ENCODE results near the gene ST6GALNAC5. TPM values are rescaled to one million over a fixed set of nuclear protein-coding genes. Genes with fewer than 3 reads are reported as not detected.
A peak's percentile ranks its signal among the peaks of the same experiment; 100 is the strongest.

The ST6GALNAC5 gene
- total and polyA plus RNA-seq, 9 donors: 1.2 to 3.4 (median 2.3) TPM

- Histone ChIP-seq H3K9me3 (replicated peaks; ENCODE audit: control insufficient read depth, low read depth, low read length) (no peaks in the 10 kb centered on the region), H3K4me3 (ENCODE audit: low read length) (no peak overlapping the region), H3K4me1 (ENCODE audit: control insufficient read depth, insufficient read depth, low read length) (no peaks in the 10 kb centered on the region), H3K27me3 (ENCODE audit: control insufficient read depth, insufficient read depth, low read length) (no peaks in the 10 kb centered on the region), H3K36me3 (ENCODE audit: control insufficient read depth, insufficient read depth, low read length) (no peaks in the 10 kb centered on the region), H3K27ac (ENCODE audit: low read length) (no peak overlapping the region)
- DNase-seq: no peak
These were observed 14.5 kb downstream of the ST6GALNAC5 start for GRCh38 chr1:76881762-76882161.

DNA sequence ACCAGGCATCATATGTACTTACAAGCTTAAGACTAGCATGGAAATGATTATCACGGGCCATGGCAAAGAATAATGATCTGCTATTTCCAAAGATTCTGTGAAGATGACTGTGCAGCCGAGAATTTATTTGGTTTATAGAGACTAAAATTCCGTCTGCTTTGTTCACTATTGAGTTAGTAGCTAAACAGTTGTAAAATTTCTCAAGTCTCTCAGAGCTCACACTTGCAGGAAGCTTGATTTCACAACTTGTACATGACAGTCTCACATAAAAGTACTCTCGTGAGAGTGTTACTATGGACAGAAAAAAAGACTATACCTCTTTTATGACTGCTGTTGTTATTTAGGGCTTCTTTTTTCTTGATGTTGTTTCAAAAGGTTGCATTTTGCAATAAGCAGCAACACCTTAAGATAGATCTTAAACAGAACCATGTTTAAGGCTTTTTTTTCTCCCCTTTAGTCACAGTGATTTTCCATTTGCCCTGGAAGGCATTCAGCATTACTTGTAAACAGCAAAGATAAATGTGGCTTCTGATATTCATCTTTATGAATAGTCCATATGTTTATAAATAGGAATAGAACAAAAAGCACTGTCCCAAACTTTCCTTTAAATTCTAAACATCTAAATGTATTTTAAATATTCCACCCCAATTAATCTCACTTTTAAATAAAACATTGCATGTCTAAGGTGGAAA is 24.8 kb downstream of the ST6GALNAC5 start:
- WGBS (ENCODE audit: insufficient coverage): no CpG with 5 or more reads among the region's 4 CpGs
- DNase-seq: no peak

DNA sequence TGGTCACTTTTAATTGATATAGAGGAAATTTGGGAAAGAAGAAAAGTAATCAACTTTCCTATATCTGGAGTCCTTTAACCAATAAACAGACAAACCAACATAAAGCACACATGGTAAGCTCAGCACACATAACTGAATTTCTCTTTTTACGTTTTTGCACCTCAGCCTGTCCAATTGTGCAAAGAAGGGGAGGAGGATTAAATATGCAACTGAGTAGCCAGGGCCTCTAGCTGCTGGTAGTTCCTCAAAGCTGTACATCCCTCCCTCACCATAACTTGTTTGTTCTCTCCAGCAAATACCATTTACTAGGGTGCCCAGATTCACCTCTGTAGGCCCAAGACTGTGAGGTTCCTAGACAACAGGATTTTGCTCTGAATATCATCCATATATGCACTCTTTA is 25.4 kb downstream of the ST6GALNAC5 start:
- Histone ChIP-seq H3K27ac (ENCODE audit: low read length) (no peak overlapping the region), H3K27me3 (ENCODE audit: control insufficient read depth, insufficient read depth, low read length) (no peaks in the 10 kb centered on the region), H3K4me3 (ENCODE audit: low read length) (no peak overlapping the region), H3K4me1 (ENCODE audit: control insufficient read depth, insufficient read depth, low read length) (no peaks in the 10 kb centered on the region), H3K36me3 (ENCODE audit: control insufficient read depth, insufficient read depth, low read length) (no peaks in the 10 kb centered on the region), H3K9me3 (replicated peaks; ENCODE audit: control insufficient read depth, low read depth, low read length) (no peaks in the 10 kb centered on the region)
- no peak for DNase-seq
- WGBS (ENCODE audit: insufficient coverage): no CpG with 5 or more reads among the region's 1 CpG

More for the DNA sequence above, 24.8 kb downstream of the ST6GALNAC5 start:
- Histone ChIP-seq H3K36me3 (ENCODE audit: control insufficient read depth, insufficient read depth, low read length) (no peaks in the 10 kb centered on the region), H3K27ac (ENCODE audit: low read length) (no peak overlapping the region), H3K9me3 (replicated peaks; ENCODE audit: control insufficient read depth, low read depth, low read length) (no peaks in the 10 kb centered on the region), H3K4me3 (ENCODE audit: low read length) (no peak overlapping the region), H3K4me1 (ENCODE audit: control insufficient read depth, insufficient read depth, low read length) (no peaks in the 10 kb centered on the region), H3K27me3 (ENCODE audit: control insufficient read depth, insufficient read depth, low read length) (no peaks in the 10 kb centered on the region)

GRCh38 chr1:76901158-76901767 is 34.0 kb downstream of the ST6GALNAC5 start:
- 100% methylated on average over 1 of the region's 2 CpGs for WGBS (ENCODE audit: insufficient coverage)
- H3K27ac ChIP-seq (ENCODE audit: low read length): no peak overlapping the region
- no peaks in the 10 kb centered on the region for H3K4me1 ChIP-seq (ENCODE audit: control insufficient read depth, insufficient read depth, low read length)
- H3K27me3 ChIP-seq (ENCODE audit: control insufficient read depth, insufficient read depth, low read length): no peaks in the 10 kb centered on the region
- H3K4me3 ChIP-seq (ENCODE audit: low read length): no peak overlapping the region
- DNase-seq: peak; percentile 16
- no peaks in the 10 kb centered on the region for H3K36me3 ChIP-seq (ENCODE audit: control insufficient read depth, insufficient read depth, low read length)
- H3K9me3 ChIP-seq (replicated peaks; ENCODE audit: control insufficient read depth, low read depth, low read length): no peaks in the 10 kb centered on the region

GRCh38 chr1:76905876-76906595 is 38.8 kb downstream of the ST6GALNAC5 start:
- H3K9me3 ChIP-seq (replicated peaks; ENCODE audit: control insufficient read depth, low read depth, low read length): no peaks in the 10 kb centered on the region
- H3K36me3 ChIP-seq (ENCODE audit: control insufficient read depth, insufficient read depth, low read length): no peaks in the 10 kb centered on the region
- H3K27ac ChIP-seq (ENCODE audit: low read length): no peak overlapping the region
- no peaks in the 10 kb centered on the region for H3K27me3 ChIP-seq (ENCODE audit: control insufficient read depth, insufficient read depth, low read length)
- DNase-seq: no peak
- no peaks in the 10 kb centered on the region for H3K4me1 ChIP-seq (ENCODE audit: control insufficient read depth, insufficient read depth, low read length)
- WGBS (ENCODE audit: insufficient coverage): no CpG with 5 or more reads among the region's 4 CpGs
- no peak overlapping the region for H3K4me3 ChIP-seq (ENCODE audit: low read length)

DNA sequence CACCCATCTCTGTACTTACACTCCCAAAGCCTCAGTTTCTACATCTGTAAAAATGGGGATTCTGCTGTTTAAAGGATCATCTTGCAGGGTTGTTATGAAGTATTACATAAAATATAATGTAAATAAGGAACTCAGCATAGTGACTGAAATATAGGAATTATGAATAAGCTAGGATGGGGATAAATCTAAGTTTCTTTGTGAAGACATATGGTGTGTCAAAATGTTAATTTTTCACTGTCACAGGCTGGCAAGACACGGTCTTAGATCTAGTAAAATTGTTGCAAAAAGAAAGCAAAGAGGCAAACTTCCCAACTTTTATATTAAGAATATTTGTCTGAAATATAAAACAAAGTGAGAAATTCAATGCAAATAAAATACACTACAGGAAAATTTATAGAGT is 42.0 kb downstream of the ST6GALNAC5 start:
- no peaks in the 10 kb centered on the region for H3K9me3 ChIP-seq (replicated peaks; ENCODE audit: control insufficient read depth, low read depth, low read length)
- no peaks in the 10 kb centered on the region for H3K4me1 ChIP-seq (ENCODE audit: control insufficient read depth, insufficient read depth, low read length)
- WGBS (ENCODE audit: insufficient coverage): no CpG with 5 or more reads among the region's 1 CpG
- DNase-seq: no peak
- H3K27me3 ChIP-seq (ENCODE audit: control insufficient read depth, insufficient read depth, low read length): no peaks in the 10 kb centered on the region
- H3K27ac ChIP-seq (ENCODE audit: low read length): no peak overlapping the region
- no peak overlapping the region for H3K4me3 ChIP-seq (ENCODE audit: low read length)
- no peaks in the 10 kb centered on the region for H3K36me3 ChIP-seq (ENCODE audit: control insufficient read depth, insufficient read depth, low read length)

GRCh38 chr1:76919085-76919484 is 51.8 kb downstream of the ST6GALNAC5 start:
- H3K27me3 ChIP-seq (ENCODE audit: control insufficient read depth, insufficient read depth, low read length): no peaks in the 10 kb centered on the region
- DNase-seq: no peak
- 66% methylated on average over 3 of the region's 6 CpGs for WGBS (ENCODE audit: insufficient coverage)
- no peak overlapping the region for H3K27ac ChIP-seq (ENCODE audit: low read length)
- H3K4me1 ChIP-seq (ENCODE audit: control insufficient read depth, insufficient read depth, low read length): no peaks in the 10 kb centered on the region
- no peak overlapping the region for H3K4me3 ChIP-seq (ENCODE audit: low read length)
- no peaks in the 10 kb centered on the region for H3K9me3 ChIP-seq (replicated peaks; ENCODE audit: control insufficient read depth, low read depth, low read length)
- H3K36me3 ChIP-seq (ENCODE audit: control insufficient read depth, insufficient read depth, low read length): no peaks in the 10 kb centered on the region

DNA sequence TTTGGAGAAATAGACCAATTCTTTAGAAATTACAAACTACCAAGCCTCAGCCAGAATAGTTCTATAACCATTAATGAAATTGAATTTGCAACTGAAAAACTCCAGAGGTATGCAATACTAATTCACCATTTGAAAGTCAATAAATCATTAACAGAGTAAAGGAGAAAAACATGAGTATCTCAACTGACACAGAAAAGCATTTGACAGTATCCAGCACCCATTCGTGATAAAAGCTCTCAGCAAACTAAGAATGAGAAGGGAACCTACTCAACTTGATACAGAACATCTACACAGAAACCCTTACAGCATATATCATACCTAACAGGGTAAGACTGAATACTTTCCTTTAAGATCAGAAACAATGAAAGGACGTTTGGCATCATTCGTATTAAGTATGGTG is 54.3 kb downstream of the ST6GALNAC5 start:
- no CpG with 5 or more reads among the region's 3 CpGs for WGBS (ENCODE audit: insufficient coverage)
- Histone ChIP-seq H3K4me3 (ENCODE audit: low read length) (no peak overlapping the region), H3K27me3 (ENCODE audit: control insufficient read depth, insufficient read depth, low read length) (no peaks in the 10 kb centered on the region), H3K9me3 (replicated peaks; ENCODE audit: control insufficient read depth, low read depth, low read length) (no peaks in the 10 kb centered on the region), H3K27ac (ENCODE audit: low read length) (no peak overlapping the region), H3K36me3 (ENCODE audit: control insufficient read depth, insufficient read depth, low read length) (no peaks in the 10 kb centered on the region), H3K4me1 (ENCODE audit: control insufficient read depth, insufficient read depth, low read length) (no peaks in the 10 kb centered on the region)
- no peak for DNase-seq

GRCh38 chr1:76925825-76926224 is 58.5 kb downstream of the ST6GALNAC5 start:
- Histone ChIP-seq H3K4me3 (ENCODE audit: low read length) (no peak overlapping the region), H3K27ac (ENCODE audit: low read length) (no peak overlapping the region), H3K36me3 (ENCODE audit: control insufficient read depth, insufficient read depth, low read length) (no peaks in the 10 kb centered on the region), H3K27me3 (ENCODE audit: control insufficient read depth, insufficient read depth, low read length) (no peaks in the 10 kb centered on the region), H3K9me3 (replicated peaks; ENCODE audit: control insufficient read depth, low read depth, low read length) (no peaks in the 10 kb centered on the region), H3K4me1 (ENCODE audit: control insufficient read depth, insufficient read depth, low read length) (no peaks in the 10 kb centered on the region)
- DNase-seq: no peak
- WGBS (ENCODE audit: insufficient coverage): 66% methylated on average over 2 of the region's 3 CpGs

- 100% methylated on average over 1 of the region's 2 CpGs for WGBS (ENCODE audit: insufficient coverage)
- Histone ChIP-seq H3K4me3 (ENCODE audit: low read length) (no peak overlapping the region), H3K36me3 (ENCODE audit: control insufficient read depth, insufficient read depth, low read length) (no peaks in the 10 kb centered on the region), H3K27ac (ENCODE audit: low read length) (no peak overlapping the region), H3K9me3 (replicated peaks; ENCODE audit: control insufficient read depth, low read depth, low read length) (peaks cover 2% of the 10 kb centered on the region), H3K4me1 (ENCODE audit: control insufficient read depth, insufficient read depth, low read length) (no peaks in the 10 kb centered on the region), H3K27me3 (ENCODE audit: control insufficient read depth, insufficient read depth, low read length) (no peaks in the 10 kb centered on the region)
- no peak for DNase-seq
These were observed 61.2 kb downstream of the ST6GALNAC5 start for GRCh38 chr1:76928522-76928921.
